Endothelial cell of coronary artery (primary cell): ENCODE data around the gene CUTA. TPM values are rescaled to one million over a fixed set of nuclear protein-coding genes. Genes with fewer than 3 reads are reported as not detected.

ENCODE experiments used
- total RNA-seq: library from RNA; depleted of rRNA; stranded (reverse); fragments of >200 nt; gene quantifications from 2 replicates; pipeline ENCODE4 v1.2.3, GENCODE V29; 2014

The CUTA gene
- 46.1 and 59.4 TPM in 2 replicates for total RNA-seq

GRCh38 chr6:33417903-33418689 lies at the start of gene CUTA:
Gene CUTA, minus strand, starts transcription at chr6:33418107. Its CDS starts 107 bp downstream, at chr6:33418000.

GRCh38 chr6:33454009-33454946 lies 36.4 kb upstream of the CUTA start, which contains the start of gene ZBTB9:
Gene ZBTB9, plus strand, starts transcription at chr6:33454576. Its CDS starts 525 bp downstream, at chr6:33455101.

GRCh38 chr6:33419580-33420490 lies 1.9 kb upstream of the CUTA start, which contains the start of gene SYNGAP1:
Gene SYNGAP1, plus strand, starts transcription at chr6:33420065. Its CDS starts 200 bp downstream, at chr6:33420265.

GRCh38 chr6:33410711-33411631 lies 6.9 kb downstream of the CUTA start, which contains the start of gene PHF1:
Gene PHF1, plus strand, starts transcription at chr6:33411014. Its CDS starts 1,250 bp downstream, at chr6:33412264.

GRCh38 chr6:33391278-33391921 lies 26.5 kb downstream of the CUTA start, which contains the start of gene KIFC1:
Gene KIFC1, plus strand, starts transcription at chr6:33391823. Its CDS starts 163 bp downstream, at chr6:33391986.

Other genes with a start within 250 kb of the CUTA start
- gene COL11A2, start 225.6 kb downstream of the CUTA start, total RNA-seq, result 0.09 and 0.19 TPM in 2 replicates
- gene RXRB, start 217.4 kb downstream of the CUTA start, total RNA-seq, result 18.3 and 20.6 TPM in 2 replicates
- 108 and 126 TPM in 2 replicates for gene SLC39A7, start 217.2 kb downstream of the CUTA start, total RNA-seq
- gene HSD17B8, start 213.5 kb downstream of the CUTA start, total RNA-seq, result 3.6 and 4.7 TPM in 2 replicates
- 17.6 and 23.9 TPM in 2 replicates for gene RING1, start 209.6 kb downstream of the CUTA start, total RNA-seq
- 30.0 and 35.5 TPM in 2 replicates for gene VPS52, start 146.2 kb downstream of the CUTA start, total RNA-seq
- gene RPS18, start 146.0 kb downstream of the CUTA start, total RNA-seq, result 6,632 and 6,752 TPM in 2 replicates
- gene B3GALT4, start 141.0 kb downstream of the CUTA start, total RNA-seq, result 2.1 and 3.3 TPM in 2 replicates
- 89.8 and 104 TPM in 2 replicates for gene WDR46, start 128.9 kb downstream of the CUTA start, total RNA-seq
- gene PFDN6, start 128.5 kb downstream of the CUTA start, total RNA-seq, result 47.1 and 52.0 TPM in 2 replicates
- gene RGL2, start 119.2 kb downstream of the CUTA start, total RNA-seq, result 34.2 and 41.3 TPM in 2 replicates
- gene TAPBP, start 104.0 kb downstream of the CUTA start, total RNA-seq, result 33.2 and 55.3 TPM in 2 replicates
- 11.2 and 18.4 TPM in 2 replicates for gene ZBTB22, start 100.4 kb downstream of the CUTA start, total RNA-seq
- gene DAXX, start 95.1 kb downstream of the CUTA start, total RNA-seq, result 54.9 and 68.0 TPM in 2 replicates
- 8.0 and 25.3 TPM in 2 replicates for gene KIFC1, start 26.3 kb downstream of the CUTA start, total RNA-seq
- gene PHF1, start 7.1 kb downstream of the CUTA start, total RNA-seq, result 7.6 and 12.4 TPM in 2 replicates
- gene SYNGAP1, start 2.0 kb upstream of the CUTA start, total RNA-seq, result 1.6 and 2.2 TPM in 2 replicates
- gene ZBTB9, start 36.5 kb upstream of the CUTA start, total RNA-seq, result 5.5 and 5.9 TPM in 2 replicates
- gene BAK1, start 162.2 kb upstream of the CUTA start, total RNA-seq, result 16.8 and 24.3 TPM in 2 replicates
- gene ITPR3, start 203.2 kb upstream of the CUTA start, total RNA-seq, result 45.8 and 54.4 TPM in 2 replicates